Endothelial cell of umbilical vein (primary cell): Measurements from ENCODE around the gene LDLRAD4. TPM values are rescaled to one million over a fixed set of nuclear protein-coding genes. Genes with fewer than 3 reads are reported as not detected.

Experiments
- BruUV-seq: library from RNA; stranded (reverse); fragments of 400-500 nt; replicated peaks from 2 replicates; lab custom pipeline; 2021; lab: Mats Ljungman, UMichigan
- CTCF ChIA-PET: fragments of 300-600, 350-600 bp; sonication (Branson Sonifier 250); formaldehyde crosslinking; loops from one replicate; lab custom pipeline; 2021; ENCODE audit warnings: antibody characterized with exemption, inconsistent platforms; lab: Charles Lee
- POLR2A ChIA-PET: fragments of 300-600, 350-600 bp; sonication (Branson Sonifier 250); formaldehyde crosslinking; loops from one replicate; lab custom pipeline; 2021; ENCODE audit warnings: antibody characterized with exemption, inconsistent platforms; lab: Charles Lee
- DNase-seq: peaks from one replicate; pipeline ENCODE4 v3.0.0-alpha.2; 2011; ENCODE audit warnings: low read depth, low spot score
- FAIRE-seq: peaks from 2 replicates; lab custom pipeline; 2011; peaks lifted over from hg19 to GRCh38; lab: Jason Lieb, UNC
- H2AFZ ChIP-seq: 2 replicates; pipeline ENCODE4 v1.6.0; 2012; ENCODE audit warnings: low read depth, low read length, control low read depth, inconsistent platforms
- H3K27ac ChIP-seq: 2 replicates; pipeline ENCODE4 v1.5.1; 2011; ENCODE audit warnings: low read depth, mild to moderate bottlenecking, control low read depth, low read length, moderate library complexity; ENCODE audit not compliant: insufficient read depth
- H3K27me3 ChIP-seq, 2 experiments: 2 replicates each; pipeline versions ENCODE4 v1.6.0 to v1.6.1; 2011; ENCODE audit warnings: low read length in 2 of 2, mixed read lengths in 1 of 2; ENCODE audit not compliant: control insufficient read depth in 2 of 2, insufficient read depth in 2 of 2
- H3K36me3 ChIP-seq, 2 experiments: 2 replicates in 1 of 2; 3 replicates in 1 of 2; pipeline ENCODE4 v1.5.1; 2011; ENCODE audit warnings: low read length in 2 of 2, mild to moderate bottlenecking in 1 of 2, moderate library complexity in 1 of 2; ENCODE audit not compliant: control insufficient read depth in 2 of 2, insufficient read depth in 2 of 2; ENCODE audit errors: extremely low read depth in 1 of 2
- H3K4me1 ChIP-seq: 3 replicates; pipeline ENCODE4 v1.5.1; 2011; ENCODE audit warnings: mild to moderate bottlenecking, low read length; ENCODE audit not compliant: control insufficient read depth, insufficient read depth; ENCODE audit errors: extremely low read depth
- H3K4me2 ChIP-seq: 2 replicates; pipeline ENCODE4 v1.6.1; 2011; ENCODE audit warnings: low read length, control low read depth, mixed read lengths; ENCODE audit not compliant: insufficient read depth
- H3K4me3 ChIP-seq, 3 experiments: fragments of 200-600 bp in 1 of 3; sonication (generic), shearing (Covaris generic) in 1 of 3; replicated peaks in 1 of 3; 2 replicates each; pipeline ENCODE4 v1.5.1; 2011 to 2016; ENCODE audit warnings: control low read depth in 3 of 3, low read length in 3 of 3, mild to moderate bottlenecking in 2 of 3, inconsistent platforms in 1 of 3, low read depth in 1 of 3, moderate library complexity in 1 of 3; ENCODE audit not compliant: insufficient read depth in 1 of 3
- H3K79me2 ChIP-seq: 2 replicates; pipeline ENCODE4 v1.6.0; 2012; ENCODE audit warnings: low read length, inconsistent platforms; ENCODE audit not compliant: control insufficient read depth, insufficient read depth
- H3K9ac ChIP-seq: replicated peaks from 2 replicates; pipeline ENCODE3; 2011; ENCODE audit warnings: low read length, control low read depth; ENCODE audit not compliant: insufficient read depth; ENCODE audit errors: extremely low read depth
- H3K9me1 ChIP-seq: replicated peaks from 3 replicates; pipeline ENCODE4 v1.6.0; 2011; ENCODE audit warnings: mild to moderate bottlenecking, low read length; ENCODE audit not compliant: control insufficient read depth, insufficient read depth; ENCODE audit errors: extremely low read depth
- H3K9me3 ChIP-seq: replicated peaks from 2 replicates; pipeline ENCODE4 v1.5.1; 2012; ENCODE audit warnings: low read length, inconsistent platforms; ENCODE audit not compliant: control insufficient read depth, insufficient read depth
- H4K20me1 ChIP-seq: replicated peaks from 2 replicates; pipeline ENCODE3; 2011; ENCODE audit warnings: mild to moderate bottlenecking, low read length; ENCODE audit not compliant: control insufficient read depth, insufficient read depth; ENCODE audit errors: extremely low read depth
- EZH2 ChIP-seq: IDR thresholded peaks from 2 replicates; pipeline ENCODE4 v1.6.1; 2012; ENCODE audit warnings: borderline replicate concordance, low read depth, mild to moderate bottlenecking, moderate library complexity, low read length, inconsistent platforms; ENCODE audit not compliant: severe bottlenecking
- FOS ChIP-seq: IDR thresholded peaks from 2 replicates; pipeline ENCODE4 v1.6.1; 2011; ENCODE audit warnings: mild to moderate bottlenecking, low read length, moderate library complexity, borderline replicate concordance; ENCODE audit not compliant: insufficient read depth
- GATA2 ChIP-seq: IDR thresholded peaks from 2 replicates; pipeline ENCODE4 v1.7.0; 2011; ENCODE audit warnings: low read depth, mild to moderate bottlenecking, moderate library complexity, mixed read lengths, low read length; ENCODE audit not compliant: insufficient read length, insufficient read depth
- JUN ChIP-seq: IDR thresholded peaks from 2 replicates; pipeline ENCODE4 v1.6.1; 2011; ENCODE audit warnings: borderline replicate concordance, low read depth; ENCODE audit not compliant: insufficient read length, insufficient read depth
- MYC ChIP-seq: IDR thresholded peaks from one replicate; pipeline ENCODE4 v1.6.1; 2011; ENCODE audit warnings: mild to moderate bottlenecking, low read depth, low read length
- POLR2A ChIP-seq: IDR thresholded peaks from 2 replicates; pipeline ENCODE4 v1.6.1; 2012; ENCODE audit warnings: low read depth, mild to moderate bottlenecking, control low read depth, low read length
- POLR2AphosphoS5 ChIP-seq: IDR thresholded peaks from 2 replicates; pipeline ENCODE4 v1.6.1; 2012; ENCODE audit warnings: low read depth, mild to moderate bottlenecking, control low read depth, low read length, moderate library complexity; ENCODE audit not compliant: insufficient read depth
- dilution Hi-C: fragments of 300-500 bp; cut with MboI; formaldehyde crosslinking; loops from one replicate; pipeline ENCODE4 v1.15.0; 2019; ENCODE audit warnings: low sequenced_read_pairs; ENCODE audit not compliant: extremely low pct_ligation_motif_present
- intact Hi-C: fragments of 100-400 bp; cut with micrococcal nuclease; formaldehyde crosslinking; loops from one replicate; pipeline ENCODE4 v1.10.0; 2022
- polyA plus RNA-seq, 4 experiments: library from polyadenylated mRNA; depleted of rRNA in 3 of 4; stranded (reverse) in 3 of 4; unstranded in 1 of 4; fragments of >200 nt; gene quantifications; 2 replicates each; pipeline versions ENCODE4 v1.2.1 to v1.2.3, GENCODE V29; 2011 to 2012; ENCODE audit warnings: missing spikeins in 1 of 4
- total RNA-seq: library from RNA; stranded (reverse); gene quantifications from 2 replicates; pipeline ENCODE4 v1.2.3, GENCODE V29; 2021
- TF ChIP-seq, protein P1 (sequence below): IDR thresholded peaks from 2 replicates; pipeline ENCODE4 v1.6.1; 2011; ENCODE audit not compliant: insufficient read depth, insufficient read length
- TF ChIP-seq, protein P2 (sequence below), 2 donors: IDR thresholded peaks; 1 replicate in 1 of 2; 2 replicates in 1 of 2; pipeline ENCODE4 v1.5.1; 2011; ENCODE audit warnings: low read length in 2 of 2, mild to moderate bottlenecking in 2 of 2, moderate library complexity in 2 of 2, control low read depth in 1 of 2, inconsistent platforms in 1 of 2, low read depth in 1 of 2; ENCODE audit not compliant: insufficient read depth in 1 of 2; ENCODE audit errors: extremely low read depth in 1 of 2

LDLRAD4 gene
- total and polyA plus RNA-seq, 2 donors (not counting 3 experiments of a cell fraction or from before 2014, with no cell fraction given): 5.2 to 6.5 TPM

DNA sequence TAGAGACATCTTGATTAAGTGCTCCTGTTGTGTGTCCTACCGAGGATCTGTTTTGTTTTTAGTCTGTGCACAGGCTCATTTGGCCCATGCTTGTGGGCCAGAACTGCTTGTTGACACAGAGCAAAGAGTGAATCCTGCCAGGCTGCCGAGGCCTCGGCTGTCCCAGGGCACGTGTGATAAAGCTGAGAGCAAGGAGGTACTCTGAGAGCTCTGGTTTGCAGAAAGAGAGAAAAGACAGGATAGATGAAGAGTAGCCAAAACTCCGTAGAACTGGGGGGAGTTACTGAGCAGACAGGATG lies 332.7 kb downstream of the LDLRAD4 start:
- Histone ChIP-seq H3K4me2 (no peak overlapping the region), H3K27ac (no peak overlapping the region), H2AFZ (no peak overlapping the region), H3K4me3 (no peak overlapping the region), H3K36me3 (no peaks in the 10 kb centered on the region), H3K9me3 (no peaks in the 10 kb centered on the region), H3K79me2 (no peaks in the 10 kb centered on the region), H3K4me1 (no peaks in the 10 kb centered on the region), H4K20me1 (no peaks in the 10 kb centered on the region), H3K27me3 (peaks cover 11 to 24% of the 10 kb centered on the region in 2 experiments), H3K9ac (no peak overlapping the region), H3K9me1 (no peaks in the 10 kb centered on the region)
- ChIA-PET POLR2A (no interaction called here), CTCF (no interaction called here)
- TF ChIP-seq POLR2AphosphoS5 (no peak), FOS (no peak), EZH2 (no peak), POLR2A (no peak), GATA2 (no peak), JUN (no peak), MYC (no peak)
- TF ChIP-seq, protein P1, sequence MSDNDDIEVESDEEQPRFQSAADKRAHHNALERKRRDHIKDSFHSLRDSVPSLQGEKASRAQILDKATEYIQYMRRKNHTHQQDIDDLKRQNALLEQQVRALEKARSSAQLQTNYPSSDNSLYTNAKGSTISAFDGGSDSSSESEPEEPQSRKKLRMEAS: no peak
- TF ChIP-seq, protein P2, sequence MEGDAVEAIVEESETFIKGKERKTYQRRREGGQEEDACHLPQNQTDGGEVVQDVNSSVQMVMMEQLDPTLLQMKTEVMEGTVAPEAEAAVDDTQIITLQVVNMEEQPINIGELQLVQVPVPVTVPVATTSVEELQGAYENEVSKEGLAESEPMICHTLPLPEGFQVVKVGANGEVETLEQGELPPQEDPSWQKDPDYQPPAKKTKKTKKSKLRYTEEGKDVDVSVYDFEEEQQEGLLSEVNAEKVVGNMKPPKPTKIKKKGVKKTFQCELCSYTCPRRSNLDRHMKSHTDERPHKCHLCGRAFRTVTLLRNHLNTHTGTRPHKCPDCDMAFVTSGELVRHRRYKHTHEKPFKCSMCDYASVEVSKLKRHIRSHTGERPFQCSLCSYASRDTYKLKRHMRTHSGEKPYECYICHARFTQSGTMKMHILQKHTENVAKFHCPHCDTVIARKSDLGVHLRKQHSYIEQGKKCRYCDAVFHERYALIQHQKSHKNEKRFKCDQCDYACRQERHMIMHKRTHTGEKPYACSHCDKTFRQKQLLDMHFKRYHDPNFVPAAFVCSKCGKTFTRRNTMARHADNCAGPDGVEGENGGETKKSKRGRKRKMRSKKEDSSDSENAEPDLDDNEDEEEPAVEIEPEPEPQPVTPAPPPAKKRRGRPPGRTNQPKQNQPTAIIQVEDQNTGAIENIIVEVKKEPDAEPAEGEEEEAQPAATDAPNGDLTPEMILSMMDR (IDR thresholded peaks at IDR 0.05; ENCODE audit: extremely low read depth in 1 of 2, insufficient read depth in 1 of 2, low read depth in 1 of 2, low read length in 2 of 2): no peak
- dilution Hi-C loops: no loop called here
- FAIRE-seq (no peak), DNase-seq (no peak)
- intact Hi-C loops: loop anchor here (10.0 kb wide), 1 partner anchor 174 kb away; the partner anchor contains the start of genes FAM210A and RNMT
- no TSS peak for BruUV-seq
